ENCODE results near the gene L3MBTL4.

Gene L3MBTL4

GRCh38 chr18:6406910-6407470, 7.7 kb downstream of the L3MBTL4 start:
- no peak overlapping the region for H3K27ac ChIP-seq
- no peak for TF ChIP-seq CTCF (IDR thresholded peaks at IDR 0.05)
- no peak overlapping the region for H3K4me3 ChIP-seq
- no peak for DNase-seq (ENCODE audit: low spot score)

DNA sequence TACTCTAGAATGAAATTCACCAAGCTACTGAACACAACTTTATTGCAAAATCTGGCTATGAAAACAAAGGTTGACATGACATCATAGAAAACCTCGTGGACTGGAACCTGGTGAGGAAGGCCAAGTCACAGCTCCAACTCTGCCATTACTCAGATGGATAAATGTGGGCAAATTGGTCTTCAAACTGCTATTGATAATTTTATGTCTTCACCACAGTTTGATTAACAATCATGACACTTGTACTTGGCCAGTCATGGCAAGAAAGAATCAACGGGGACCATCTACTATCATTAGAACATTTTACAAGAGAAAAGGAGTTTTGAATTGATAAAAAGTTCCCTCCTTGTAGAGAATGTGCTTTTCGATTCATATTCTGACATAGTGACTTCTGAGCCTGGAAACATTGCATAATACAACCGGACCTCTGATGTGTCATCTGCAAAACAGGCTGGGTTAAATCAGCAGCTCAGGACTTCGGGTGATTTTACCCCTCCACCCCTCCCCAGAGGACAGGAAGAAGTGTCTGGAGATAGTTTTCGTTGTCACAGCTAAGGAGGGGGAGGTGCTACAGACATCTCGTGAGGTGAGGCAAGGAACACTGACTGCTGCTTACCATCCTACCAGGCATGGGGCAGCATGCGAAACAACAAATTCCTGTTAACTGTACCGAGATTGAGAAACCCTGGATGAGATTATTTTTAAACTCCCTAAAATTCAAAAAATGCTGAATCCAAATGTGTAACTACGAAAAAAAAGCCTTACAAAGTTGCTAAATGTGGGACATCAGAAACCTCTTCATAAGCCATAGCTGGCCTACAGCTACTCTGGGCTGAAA, 8.4 kb downstream of the L3MBTL4 start:
- H3K27ac ChIP-seq: no peak overlapping the region
- DNase-seq (ENCODE audit: low spot score): no peak
- TF ChIP-seq CTCF (IDR thresholded peaks at IDR 0.05): no peak
- no peak overlapping the region for H3K4me3 ChIP-seq

DNA sequence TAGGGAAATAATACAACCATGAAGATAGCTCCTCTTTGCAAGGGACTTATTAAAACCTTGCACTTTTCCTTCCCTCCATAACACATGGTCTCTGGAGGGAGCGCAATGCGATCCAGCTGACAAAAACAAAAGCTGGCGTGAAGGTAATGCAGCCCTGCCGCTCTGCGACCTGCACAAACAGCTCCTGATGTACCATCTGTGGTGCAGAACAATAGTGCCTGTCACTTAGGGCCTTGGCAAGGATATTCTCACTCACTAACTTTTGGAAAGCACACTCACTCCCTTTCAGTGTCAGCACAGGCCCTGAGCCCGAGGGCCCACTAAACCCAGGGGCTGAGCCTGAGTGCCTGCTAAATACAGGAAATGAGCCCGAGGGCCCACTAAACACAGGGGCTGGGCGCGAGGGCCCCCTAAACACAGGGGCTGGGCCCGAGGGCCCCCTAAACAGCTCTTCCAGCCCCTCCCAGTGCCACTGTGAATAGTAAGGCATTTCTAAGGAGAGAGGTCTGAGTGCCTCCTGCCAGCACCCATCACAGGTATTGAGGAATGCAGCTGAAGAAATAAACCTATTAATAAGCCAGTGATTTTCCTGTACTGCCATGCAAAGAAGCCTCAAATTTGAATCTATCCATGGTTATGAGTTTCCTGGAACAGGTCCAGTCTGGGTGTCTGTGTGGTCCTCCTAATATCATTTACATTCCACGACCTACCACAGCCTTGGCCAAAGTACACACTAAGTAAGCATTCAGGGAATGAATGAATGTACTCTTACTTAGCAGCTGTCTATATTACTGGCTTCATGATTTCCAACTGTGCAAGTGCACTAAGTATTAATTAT, 9.3 kb downstream of the L3MBTL4 start:
- Histone ChIP-seq H3K4me3 (no peak overlapping the region), H3K27ac (no peak overlapping the region)
- TF ChIP-seq CTCF (IDR thresholded peaks at IDR 0.05): no peak
- DNase-seq (ENCODE audit: low spot score): no peak

GRCh38 chr18:6404834-6405233, 9.9 kb downstream of the L3MBTL4 start:
- no peak for TF ChIP-seq CTCF (IDR thresholded peaks at IDR 0.05)
- Histone ChIP-seq H3K4me3 (no peak overlapping the region), H3K27ac (no peak overlapping the region)
- DNase-seq (ENCODE audit: low spot score): no peak

DNA sequence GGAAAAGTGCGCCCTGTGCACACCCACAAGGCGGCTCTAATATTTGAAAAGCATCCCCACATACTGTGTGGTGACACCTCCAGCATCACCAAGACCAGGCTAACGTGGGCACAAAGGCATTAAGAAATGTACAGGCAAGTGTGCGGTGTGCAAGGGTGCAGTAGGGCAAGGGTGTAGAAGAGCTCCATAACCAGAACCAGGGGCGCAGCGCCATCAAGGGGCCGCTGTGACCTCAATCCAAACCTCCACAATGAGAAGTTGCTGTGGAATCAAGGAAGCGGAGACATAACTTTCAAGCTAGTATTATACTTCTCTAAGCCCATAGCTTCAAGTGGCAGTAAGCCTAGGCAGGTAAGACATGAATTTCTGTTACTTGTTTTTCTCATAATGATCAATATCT, 13.0 kb downstream of the L3MBTL4 start:
- TF ChIP-seq CTCF (IDR thresholded peaks at IDR 0.05): no peak
- Histone ChIP-seq H3K4me3 (no peak overlapping the region), H3K27ac (no peak overlapping the region)
- no peak for DNase-seq (ENCODE audit: low spot score)

DNA sequence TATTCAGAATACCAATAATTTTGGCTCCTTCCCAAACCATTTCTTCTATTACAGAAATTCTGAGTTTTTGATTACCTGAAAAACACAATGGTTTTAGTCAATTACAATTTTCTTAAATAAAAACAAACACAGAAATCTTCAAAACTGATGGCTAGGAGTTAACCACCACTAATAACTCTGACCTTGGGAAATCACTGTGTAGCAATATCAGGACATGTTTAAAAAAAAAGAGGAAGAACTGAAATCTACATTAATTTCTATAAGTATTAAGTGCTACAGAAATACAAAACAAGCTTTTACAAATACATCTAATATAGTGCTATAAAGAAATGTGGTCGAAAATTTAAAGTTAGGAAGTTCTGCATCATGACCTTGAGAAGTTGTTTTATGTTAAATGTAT, 14.9 kb downstream of the L3MBTL4 start:
- TF ChIP-seq CTCF (IDR thresholded peaks at IDR 0.05): no peak
- H3K4me3 ChIP-seq: no peak overlapping the region

More for the DNA sequence above, 14.9 kb downstream of the L3MBTL4 start:
- H3K27ac ChIP-seq: no peak overlapping the region
- no peak for DNase-seq (ENCODE audit: low spot score)

All from coronary artery (tissue), 2 donors.